Kidney (tissue), 14 donors: ENCODE data around the gene BLOC1S3. TPM values are rescaled to one million over a fixed set of nuclear protein-coding genes. Genes with fewer than 3 reads are reported as not detected.

Experiments used
- DNase-seq, 5 donors: peaks; one replicate each; pipeline ENCODE4 v3.0.0-alpha.2; 2013 to 2020
- FAIRE-seq: peaks from 2 replicates; lab custom pipeline; 2012; peaks lifted over from hg19 to GRCh38; lab: Jason Lieb, UNC
- H3K27ac ChIP-seq, 2 donors: one replicate each; pipeline ENCODE4 v1.7.0; 2013; ENCODE audit warnings: low read depth in 2 of 2, low read length in 2 of 2, inconsistent platforms in 1 of 2
- H3K27me3 ChIP-seq: one replicate; pipeline ENCODE4 v1.7.1; 2013; ENCODE audit warnings: low read length, inconsistent platforms; ENCODE audit not compliant: control insufficient read depth, insufficient read depth
- H3K36me3 ChIP-seq, 3 donors: one replicate each; pipeline versions ENCODE4 v1.7.0 to v1.7.1; 2013; ENCODE audit warnings: low read length in 3 of 3, control low read depth in 1 of 3, inconsistent platforms in 1 of 3; ENCODE audit not compliant: insufficient read depth in 3 of 3, control insufficient read depth in 2 of 3
- H3K4me1 ChIP-seq, 3 donors: one replicate each; pipeline versions ENCODE4 v1.7.0 to v1.7.1; 2013; ENCODE audit warnings: low read length in 3 of 3, inconsistent platforms in 1 of 3, low read depth in 1 of 3; ENCODE audit not compliant: control insufficient read depth in 2 of 3, insufficient read depth in 2 of 3
- H3K4me3 ChIP-seq, 3 donors: one replicate each; pipeline versions ENCODE4 v1.7.0 to v1.8.1; 2013; ENCODE audit warnings: low read length in 3 of 3, control low read depth in 1 of 3, inconsistent platforms in 1 of 3
- H3K9ac ChIP-seq, 3 donors: one replicate each; pipeline versions ENCODE4 v1.7.0 to v1.7.1; 2013; ENCODE audit warnings: low read length in 3 of 3, control low read depth in 1 of 3, inconsistent platforms in 1 of 3
- H3K9me3 ChIP-seq, 3 donors: one replicate each; pipeline versions ENCODE4 v1.7.0 to v1.7.1; 2013; ENCODE audit warnings: low read length in 3 of 3, control low read depth in 1 of 3, inconsistent platforms in 1 of 3; ENCODE audit not compliant: control insufficient read depth in 2 of 3, insufficient read depth in 1 of 3
- intact Hi-C: fragments of 100-400 bp; cut with DNase I; formaldehyde crosslinking; loops from one replicate; pipeline ENCODE4 v1.11.1; 2022
- polyA plus RNA-seq: library from polyadenylated mRNA; stranded (reverse); fragments of 350-450 nt; fragmentation: Illumina TruSeq; extraction: RNeasy Lipid Tissue Mini Kit (QIAGEN cat#74804); gene quantifications from one replicate; pipeline ENCODE4 v1.2.3, GENCODE V29; 2014; ENCODE audit warnings: low read depth, low replicate concordance; ENCODE audit not compliant: insufficient read depth
- total RNA-seq: library from RNA; stranded (reverse); fragmentation: NEBNext Ultra II Directional; extraction: Animal tissue kit (Norgen Biotek cat#: 25700); gene quantifications from one replicate; pipeline ENCODE4 v1.2.1, GENCODE V29; 2021
- TF ChIP-seq, protein P1 (sequence below): IDR thresholded peaks from 3 replicates; pipeline ENCODE4 v1.5.1; 2012; ENCODE audit warnings: mild to moderate bottlenecking, moderate library complexity, borderline replicate concordance; ENCODE audit not compliant: insufficient read depth; ENCODE audit errors: extremely low read depth
- donor health status: control.
- donor health status: control.
- donor health status: control.
- donor health status: control.
- donor health status: control.
- donor health status: DM: yes; HTN: yes; CAD: no.
- donor health status: Normal renal cell carcinoma (clear cell type).

The BLOC1S3 gene
- total and polyA plus RNA-seq, 2 donors from 2014 or later = 5.2 to 13.2 TPM

- H3K9me3 ChIP-seq = no peaks in the 10 kb centered on the region
- peaks cover 0 to 7% (median 0%) of the 10 kb centered on the region in 3 donors for H3K4me1 ChIP-seq
- H3K9ac ChIP-seq = no peak overlapping the region
- no peak overlapping the region for H3K4me3 ChIP-seq
- H3K36me3 ChIP-seq = peaks cover 0 to 3% (median 0%) of the 10 kb centered on the region in 3 donors
- peak in 1 of 5 donors; percentile 59 for DNase-seq
- H3K27me3 ChIP-seq = no peaks in the 10 kb centered on the region
- intact Hi-C loops = no loop called here
- peak overlapping the region in 1 of 2 donors; percentile 7 for H3K27ac ChIP-seq
- FAIRE-seq = no peak
- TF ChIP-seq, protein P1, sequence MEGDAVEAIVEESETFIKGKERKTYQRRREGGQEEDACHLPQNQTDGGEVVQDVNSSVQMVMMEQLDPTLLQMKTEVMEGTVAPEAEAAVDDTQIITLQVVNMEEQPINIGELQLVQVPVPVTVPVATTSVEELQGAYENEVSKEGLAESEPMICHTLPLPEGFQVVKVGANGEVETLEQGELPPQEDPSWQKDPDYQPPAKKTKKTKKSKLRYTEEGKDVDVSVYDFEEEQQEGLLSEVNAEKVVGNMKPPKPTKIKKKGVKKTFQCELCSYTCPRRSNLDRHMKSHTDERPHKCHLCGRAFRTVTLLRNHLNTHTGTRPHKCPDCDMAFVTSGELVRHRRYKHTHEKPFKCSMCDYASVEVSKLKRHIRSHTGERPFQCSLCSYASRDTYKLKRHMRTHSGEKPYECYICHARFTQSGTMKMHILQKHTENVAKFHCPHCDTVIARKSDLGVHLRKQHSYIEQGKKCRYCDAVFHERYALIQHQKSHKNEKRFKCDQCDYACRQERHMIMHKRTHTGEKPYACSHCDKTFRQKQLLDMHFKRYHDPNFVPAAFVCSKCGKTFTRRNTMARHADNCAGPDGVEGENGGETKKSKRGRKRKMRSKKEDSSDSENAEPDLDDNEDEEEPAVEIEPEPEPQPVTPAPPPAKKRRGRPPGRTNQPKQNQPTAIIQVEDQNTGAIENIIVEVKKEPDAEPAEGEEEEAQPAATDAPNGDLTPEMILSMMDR = no peak
These were observed 11.8 kb upstream of the BLOC1S3 start for GRCh38 chr19:45166723-45167252.

DNA sequence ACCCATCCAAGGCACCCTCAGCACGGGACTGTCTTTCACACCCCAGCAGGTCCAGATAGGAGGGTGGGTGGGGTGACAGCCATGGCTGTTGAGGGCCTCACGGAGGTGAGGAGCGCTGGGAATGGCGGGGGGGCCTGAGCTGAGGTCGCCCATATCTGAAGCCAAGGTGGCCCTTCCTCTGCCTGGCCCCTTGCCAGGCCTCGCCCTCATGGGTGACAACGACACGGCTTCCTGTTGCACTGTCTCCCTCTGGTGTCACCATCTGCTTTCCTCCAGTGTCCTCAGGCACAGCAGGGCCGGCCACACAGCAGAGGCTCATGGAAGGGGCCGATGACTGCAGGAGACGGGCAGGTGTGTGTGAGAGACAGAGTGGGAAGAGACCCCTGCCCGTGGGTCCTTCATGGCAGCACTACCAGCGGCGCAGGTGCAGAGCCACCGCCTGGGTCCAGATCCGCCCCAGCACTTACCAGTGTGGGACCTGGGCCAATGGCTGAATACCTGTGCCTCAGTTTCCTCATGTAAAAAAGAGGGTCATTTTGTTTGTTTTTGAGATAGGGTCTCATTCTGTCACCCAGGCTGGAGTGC is 9.7 kb upstream of the BLOC1S3 start:
- no peak for DNase-seq
- Histone ChIP-seq H3K36me3 (peaks cover 0 to 3% (median 0%) of the 10 kb centered on the region in 3 donors), H3K4me3 (no peak overlapping the region), H3K9ac (no peak overlapping the region), H3K27ac (no peak overlapping the region), H3K9me3 (no peaks in the 10 kb centered on the region), H3K27me3 (no peaks in the 10 kb centered on the region), H3K4me1 (peaks cover 0 to 7% (median 0%) of the 10 kb centered on the region in 3 donors)
- intact Hi-C loops = no loop called here
- FAIRE-seq = no peak
- TF ChIP-seq, protein P1 = no peak

DNA sequence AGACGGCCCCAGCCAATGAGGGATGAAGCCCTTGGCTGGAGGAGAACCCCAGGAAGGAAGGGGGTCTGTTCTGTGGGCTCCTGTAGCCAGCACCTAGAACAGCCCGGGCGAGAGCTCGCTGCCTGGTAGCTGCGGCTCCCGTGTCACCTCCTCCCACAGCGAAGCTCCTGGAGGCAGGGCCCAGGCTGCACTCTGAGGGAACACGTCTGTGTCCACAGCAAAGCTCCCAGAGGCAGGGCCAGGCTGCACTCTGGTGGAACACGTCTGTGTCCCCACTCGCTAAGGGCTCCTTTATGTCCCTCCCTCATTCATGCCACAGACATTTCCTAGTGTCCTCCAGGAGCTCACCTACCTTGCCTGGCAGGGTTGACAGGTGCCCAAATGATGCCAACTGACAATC is 9.0 kb upstream of the BLOC1S3 start:
- H3K27ac ChIP-seq = no peak overlapping the region
- intact Hi-C loops = no loop called here
- H3K9me3 ChIP-seq = no peaks in the 10 kb centered on the region
- no peaks in the 10 kb centered on the region for H3K27me3 ChIP-seq
- peaks cover 0 to 3% (median 0%) of the 10 kb centered on the region in 3 donors for H3K36me3 ChIP-seq
- peaks cover 0 to 7% (median 0%) of the 10 kb centered on the region in 3 donors for H3K4me1 ChIP-seq
- no peak overlapping the region for H3K4me3 ChIP-seq
- FAIRE-seq (no peak), DNase-seq (no peak)
- no peak overlapping the region for H3K9ac ChIP-seq
- TF ChIP-seq, protein P1 = no peak
